ENCODE measurements around the gene GPR61. TPM values are rescaled to one million over a fixed set of nuclear protein-coding genes. Genes with fewer than 3 reads are reported as not detected.

GPR61 gene
- total and polyA plus RNA-seq, 9 of the 15 experiments (the other 6 are each of a cell fraction or from before 2014, with no cell fraction given), result 0.04 to 1.1 (median 0.25) TPM; not detected in 4

GRCh38 chr1:109548321-109549267 is 8.9 kb downstream of the GPR61 start, which contains the start of gene GNAI3 (continued):
- TF ChIP-seq TCF3 (CRISPR knock-in tag; IDR thresholded peaks at IDR 0.05) (no peak), RREB1 (CRISPR knock-in tag; IDR thresholded peaks at IDR 0.05) (no peak), SREBF2 (CRISPR knock-in tag; IDR thresholded peaks at IDR 0.05) (no peak), HSF4 (CRISPR knock-in tag; IDR thresholded peaks at IDR 0.05; ENCODE audit: borderline replicate concordance) (no peak), ZNF445 (CRISPR knock-in tag; IDR thresholded peaks at IDR 0.05; ENCODE audit: low read depth) (no peak), LCOR (CRISPR knock-in tag; IDR thresholded peaks at IDR 0.05) (peak; percentile 82; the same call in 1 of the 2 replicates), ZNF184 (CRISPR knock-in tag; IDR thresholded peaks at IDR 0.05) (no peak), ZNF280B (CRISPR knock-in tag; IDR thresholded peaks at IDR 0.05) (no peak), MAX (CRISPR knock-in tag; IDR thresholded peaks at IDR 0.05) (peak; percentile 73), CBFA2T2 (conservative IDR thresholded peaks at IDR 0.05) (no peak), HEY1 (CRISPR knock-in tag; IDR thresholded peaks at IDR 0.05; ENCODE audit: borderline replicate concordance) (no peak; the same call in 1 of the 2 replicates), TRIM25 (IDR thresholded peaks at IDR 0.05; ENCODE audit: borderline replicate concordance) (peak; percentile 77; the same call in 1 of the 2 replicates), PRPF4 (IDR thresholded peaks at IDR 0.05; ENCODE audit: insufficient read depth, low read depth, low read length, poor library complexity, severe bottlenecking) (no peak), MCM7 (IDR thresholded peaks at IDR 0.05) (no peak), CHD2 (IDR thresholded peaks at IDR 0.05; ENCODE audit: low read depth, low read length) (no peak)

Measured in K562 (cell line).